Central memory CD4-positive, alpha-beta T cell (primary cell): ENCODE measurements around the gene NAA20.

Experiments
- DNase-seq: peaks from one replicate; pipeline ENCODE4 v3.0.0; 2022

The NAA20 gene

GRCh38 chr20:20020908-20021307 is 3.7 kb downstream of the NAA20 start:
- no peak for DNase-seq

DNA sequence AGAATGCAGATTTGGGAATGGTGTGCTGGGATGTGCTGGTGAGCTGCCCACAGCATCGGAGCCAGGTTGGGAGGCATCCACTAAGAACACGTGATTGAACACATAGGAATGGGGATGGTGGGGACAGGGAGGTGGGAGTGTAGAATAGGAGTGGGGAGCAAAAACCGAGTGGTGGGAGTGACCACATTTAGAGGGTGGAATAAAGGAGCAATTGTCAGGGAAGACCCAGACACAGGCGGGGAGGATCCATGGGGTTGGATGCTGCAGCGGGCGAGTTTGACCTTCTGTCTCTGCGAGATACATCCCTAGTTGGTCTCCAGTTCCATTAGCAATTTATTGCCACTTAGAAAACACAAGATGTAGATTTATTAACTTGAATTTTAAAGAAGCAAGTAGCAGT is 4.7 kb downstream of the NAA20 start:
- DNase-seq: no peak

DNA sequence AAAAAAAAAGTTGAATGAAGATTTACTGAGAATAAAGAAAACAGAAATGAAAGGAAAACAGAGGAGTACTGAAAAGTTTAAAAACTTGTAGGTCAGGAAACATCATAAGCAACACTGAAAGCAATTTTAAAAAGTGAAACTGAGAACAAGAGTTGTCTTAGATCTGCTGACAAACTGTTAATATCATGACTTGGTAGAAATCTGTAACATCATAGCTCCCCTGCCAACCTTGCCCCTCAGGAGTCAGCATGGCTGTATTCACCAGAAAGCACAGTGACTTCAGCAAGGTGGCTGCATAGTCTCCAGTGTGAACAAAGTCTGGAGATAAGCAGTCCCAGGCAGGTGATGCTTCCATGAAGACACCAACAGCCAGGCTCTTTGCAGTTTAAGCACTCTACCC is 5.3 kb downstream of the NAA20 start:
- DNase-seq: no peak

DNA sequence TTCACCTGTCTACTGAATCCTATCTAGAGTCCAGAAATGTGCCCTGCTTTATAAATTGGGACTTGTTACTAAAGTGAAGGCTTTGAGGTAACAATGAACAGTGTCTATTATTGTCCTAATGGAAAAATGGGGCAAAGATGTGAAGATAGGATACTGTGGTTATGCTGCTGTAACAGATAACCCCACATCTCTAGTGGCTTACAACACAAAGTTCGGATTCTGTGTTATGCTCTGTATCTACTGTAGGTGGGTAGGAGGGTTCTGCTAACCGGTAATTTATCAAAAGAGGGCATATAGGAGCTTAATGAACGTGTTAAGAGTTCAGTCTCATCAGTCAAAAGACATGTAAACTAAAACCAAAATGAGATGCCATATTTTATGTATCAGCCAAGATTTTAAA is 6.2 kb downstream of the NAA20 start:
- DNase-seq: no peak

GRCh38 chr20:20024942-20025341 is 7.8 kb downstream of the NAA20 start:
- no peak for DNase-seq

DNA sequence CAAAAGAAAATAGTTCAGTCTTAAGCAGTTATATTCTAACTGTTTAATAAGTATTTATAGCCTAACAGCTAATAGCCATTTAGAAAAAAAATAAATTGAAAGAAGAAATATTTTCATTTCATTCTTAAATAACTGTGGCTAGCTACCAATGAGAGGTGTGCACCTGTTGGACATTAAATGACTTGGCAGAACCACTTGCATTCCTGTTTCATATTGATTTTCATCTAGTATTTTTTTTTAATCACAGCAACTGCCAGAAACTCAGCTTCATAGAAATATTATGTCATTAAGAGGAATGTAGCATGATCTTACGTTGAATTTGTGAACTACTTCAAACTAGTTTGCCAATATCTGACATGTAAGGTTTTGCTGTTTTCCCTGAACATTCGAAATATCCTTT is 10.1 kb downstream of the NAA20 start:
- DNase-seq: no peak

GRCh38 chr20:20031790-20032189 is 14.6 kb downstream of the NAA20 start:
- no peak for DNase-seq

- no peak for DNase-seq
Measured at GRCh38 chr20:20034486-20034885, 17.3 kb downstream of the NAA20 start.

- no peak for DNase-seq
Measured at GRCh38 chr20:20036756-20037155, 19.6 kb downstream of the NAA20 start.

GRCh38 chr20:20037960-20038359 is 20.8 kb downstream of the NAA20 start:
- DNase-seq: no peak

- no peak for DNase-seq
Measured at GRCh38 chr20:20038586-20038985, 21.4 kb downstream of the NAA20 start.

DNA sequence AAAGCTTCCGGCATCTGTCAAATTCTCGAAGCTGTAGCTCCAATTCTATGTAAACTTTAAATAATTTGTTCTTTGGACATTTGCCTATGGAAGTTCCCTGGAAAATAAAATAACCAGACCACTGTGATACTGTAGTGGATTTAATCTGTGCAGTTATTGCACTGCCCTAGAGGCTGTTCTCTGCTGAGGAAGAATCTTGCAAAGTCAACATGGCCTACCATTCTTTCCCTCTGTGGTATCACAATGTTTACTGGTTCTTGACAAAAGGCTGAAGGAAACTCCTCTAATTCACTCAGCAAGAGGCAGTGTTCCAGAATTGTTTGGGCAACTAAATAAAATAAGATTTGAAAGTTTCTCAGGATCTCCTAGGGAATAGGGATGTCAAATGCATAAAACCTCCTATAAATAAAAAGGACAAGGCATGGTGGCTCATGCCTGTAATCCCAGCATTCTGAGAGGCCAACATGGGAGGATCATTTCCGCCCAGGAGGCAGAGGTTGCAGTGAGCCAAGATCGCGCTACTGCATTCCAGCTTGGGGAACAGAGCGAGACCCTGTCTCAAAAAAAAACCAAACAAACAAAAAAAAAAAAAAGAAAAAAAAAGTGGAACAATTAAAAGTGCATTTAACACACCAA is 22.7 kb downstream of the NAA20 start:
- DNase-seq: no peak

DNA sequence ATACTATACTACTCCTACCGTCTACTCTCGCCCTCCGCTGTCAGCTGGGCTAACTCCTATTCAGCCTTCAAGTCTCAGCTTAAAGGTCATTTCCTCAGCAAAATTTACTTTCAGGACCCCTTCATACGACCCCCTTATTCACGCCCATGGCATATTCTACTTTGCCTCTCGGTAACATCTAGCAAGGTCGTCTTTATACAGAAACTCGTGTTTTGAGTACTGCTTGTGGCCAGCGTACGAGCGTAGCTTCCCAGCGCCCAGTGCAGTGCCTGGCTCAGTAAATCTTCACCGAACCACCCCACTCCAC is 34.6 kb downstream of the NAA20 start:
- DNase-seq: no peak

GRCh38 chr20:20052074-20052970 is 35.2 kb downstream of the NAA20 start, which contains the start of the genes CFAP61 and CRNKL1:
CFAP61 (plus strand) TSS chr20:20052532; CDS start chr20:20056654, 4,122 bp downstream.
CRNKL1 (minus strand) TSS chr20:20052466; CDS start chr20:20052342, 124 bp downstream.
- peak; percentile 97 for DNase-seq

DNA sequence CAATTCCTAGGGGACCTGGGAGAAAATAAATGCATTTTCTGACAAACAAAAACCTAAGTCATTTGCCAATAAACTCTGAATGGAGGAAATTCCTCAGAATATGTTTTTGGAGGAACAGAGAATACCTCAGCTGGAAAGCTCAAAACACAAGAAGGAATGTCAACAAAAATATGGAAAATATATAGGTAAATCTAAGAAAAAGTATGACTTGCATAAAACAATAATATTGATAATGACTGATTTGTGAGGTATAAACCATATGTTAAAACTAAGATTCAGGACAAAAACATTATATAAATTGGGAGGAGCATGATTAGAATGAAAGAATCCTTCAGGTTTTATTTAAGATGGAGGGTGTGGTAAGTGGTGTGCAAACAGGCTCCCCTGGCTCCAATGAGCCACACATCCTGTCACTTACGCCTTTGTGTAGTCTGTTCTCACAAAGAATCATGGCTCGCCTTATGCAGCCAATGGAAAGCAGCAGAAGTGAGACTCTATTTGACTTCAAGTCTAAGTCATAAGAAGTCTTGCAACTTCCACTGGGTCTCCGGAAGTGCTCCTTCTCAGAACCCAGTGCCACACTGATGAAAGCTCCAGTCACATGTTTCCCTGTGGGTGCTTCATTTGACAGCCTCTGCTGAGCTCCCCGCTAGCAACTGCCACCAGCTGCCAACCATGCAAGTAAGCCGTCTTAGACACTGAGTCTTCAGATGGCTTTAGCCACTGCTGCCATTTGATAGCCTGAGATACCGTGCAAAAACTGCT is 43.3 kb downstream of the NAA20 start:
- DNase-seq: no peak

DNA sequence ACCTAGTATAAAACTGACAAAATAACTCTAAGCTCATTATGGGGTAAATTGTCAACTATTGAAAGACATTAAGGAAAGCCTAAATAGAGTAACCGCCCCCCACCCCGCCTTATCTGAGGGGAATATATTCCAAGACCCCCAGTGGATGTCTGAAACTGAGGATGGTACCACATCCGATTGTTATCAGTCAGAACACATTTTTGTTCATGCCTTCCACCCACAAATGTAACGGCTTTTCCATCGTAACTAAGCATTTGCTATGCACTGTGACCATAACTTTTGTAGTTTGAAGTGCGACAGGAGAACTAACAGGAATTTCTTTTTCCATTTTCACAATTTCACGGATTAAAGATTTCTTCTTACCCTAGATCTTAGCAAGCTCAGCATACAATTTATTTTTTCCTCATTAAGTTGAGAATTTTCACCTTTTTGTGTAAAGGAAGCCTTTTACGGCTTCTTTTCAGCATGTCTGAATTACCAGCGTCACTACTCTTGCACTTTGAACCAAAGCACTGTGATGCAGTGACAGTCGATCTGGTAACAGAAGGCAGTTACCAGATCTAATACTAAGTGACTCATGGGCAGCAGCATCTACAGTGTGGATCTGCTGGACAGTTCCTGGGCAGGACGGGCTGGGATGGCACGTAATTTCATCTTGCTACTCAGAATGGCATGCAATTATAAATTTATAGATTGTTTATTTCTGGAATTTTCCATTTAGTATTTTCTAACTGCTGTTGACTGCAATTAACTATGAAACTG is 47.0 kb downstream of the NAA20 start:
- no peak for DNase-seq

DNA sequence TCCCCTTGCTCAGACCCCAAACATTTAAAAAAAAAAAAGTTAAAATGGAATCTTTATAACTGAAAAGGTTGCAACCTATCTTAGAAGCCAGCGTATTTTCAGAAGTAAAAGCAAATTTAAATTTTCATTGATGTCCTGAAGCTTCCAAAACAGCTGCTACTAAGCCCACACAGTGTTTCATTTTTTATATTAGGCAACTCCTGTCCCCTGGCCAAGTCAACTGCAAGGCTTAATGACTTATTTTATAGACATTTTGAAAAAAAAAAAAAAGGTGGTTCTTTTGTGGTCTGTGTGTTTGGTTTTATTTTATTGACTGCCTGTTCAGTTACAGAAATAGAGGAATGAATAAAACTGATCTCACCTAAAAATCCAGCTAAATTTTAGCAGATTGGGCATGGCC is 48.2 kb downstream of the NAA20 start:
- no peak for DNase-seq

DNA sequence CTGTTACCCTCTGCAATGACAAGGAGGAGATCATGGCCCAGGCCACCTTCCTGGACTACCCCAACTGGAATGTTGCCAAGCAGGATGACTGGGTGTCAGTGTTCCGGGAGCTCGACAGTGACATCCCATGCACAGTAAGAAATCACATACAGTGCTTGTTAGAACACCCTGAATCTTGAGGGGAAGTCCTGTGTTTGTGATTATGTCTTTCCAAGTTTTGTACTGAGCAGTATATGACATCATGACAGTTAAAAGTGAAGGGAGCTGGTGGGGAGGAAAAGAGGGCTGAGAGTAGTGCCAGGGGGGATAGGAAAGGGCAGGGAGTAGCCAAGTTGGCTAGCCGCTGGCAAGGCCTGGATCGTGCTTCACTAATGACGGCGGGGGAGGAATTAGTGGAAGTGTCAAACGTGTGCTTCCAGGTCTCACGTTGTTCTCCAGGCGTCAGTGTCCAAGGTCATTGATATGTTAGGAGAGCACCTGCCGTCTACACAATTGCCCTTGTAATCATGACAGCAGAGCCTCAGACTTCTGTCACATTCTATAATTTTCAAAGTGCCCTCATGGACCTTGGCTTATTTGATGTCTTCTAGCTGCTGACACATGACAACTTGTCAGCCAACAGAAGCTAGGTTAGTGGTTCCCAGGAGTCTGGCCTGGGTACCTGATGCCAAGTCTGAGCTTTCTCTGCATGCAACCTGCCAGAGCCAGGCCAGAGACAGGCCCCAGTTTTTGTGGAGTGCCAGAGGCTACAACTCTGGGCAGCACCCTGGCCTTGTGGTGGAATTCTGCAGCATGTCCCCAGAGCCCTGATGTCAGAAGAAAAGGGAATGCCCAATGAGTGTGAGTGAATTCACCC is 53.9 kb downstream of the NAA20 start:
- DNase-seq: no peak

DNA sequence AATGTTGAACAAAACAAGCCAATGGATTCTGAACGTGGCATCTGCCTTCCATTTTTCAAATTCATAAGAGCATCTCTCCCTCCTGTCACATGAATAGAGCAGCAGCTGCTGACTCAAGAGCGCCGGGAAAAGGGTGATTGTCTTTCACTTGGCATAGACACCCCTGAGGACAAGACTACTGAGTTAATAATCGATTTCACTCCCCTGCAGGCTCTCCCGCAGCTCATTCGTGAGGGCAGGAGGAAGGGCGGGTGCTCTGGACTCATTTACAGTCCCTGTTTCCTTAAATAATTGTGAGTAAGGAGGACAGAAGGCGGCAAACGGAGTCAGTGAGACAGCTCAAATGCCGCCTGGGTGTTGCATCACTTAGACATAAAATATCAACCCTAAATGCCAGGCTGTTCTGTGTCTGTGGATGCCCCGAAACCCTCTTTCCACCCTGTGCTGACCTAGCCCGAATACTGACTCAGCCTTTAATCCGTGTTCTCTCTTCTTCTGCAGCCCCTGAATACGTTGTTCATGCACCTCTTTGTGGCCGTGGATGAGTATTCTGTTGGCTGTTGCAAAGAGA is 56.7 kb downstream of the NAA20 start:
- DNase-seq: no peak

DNA sequence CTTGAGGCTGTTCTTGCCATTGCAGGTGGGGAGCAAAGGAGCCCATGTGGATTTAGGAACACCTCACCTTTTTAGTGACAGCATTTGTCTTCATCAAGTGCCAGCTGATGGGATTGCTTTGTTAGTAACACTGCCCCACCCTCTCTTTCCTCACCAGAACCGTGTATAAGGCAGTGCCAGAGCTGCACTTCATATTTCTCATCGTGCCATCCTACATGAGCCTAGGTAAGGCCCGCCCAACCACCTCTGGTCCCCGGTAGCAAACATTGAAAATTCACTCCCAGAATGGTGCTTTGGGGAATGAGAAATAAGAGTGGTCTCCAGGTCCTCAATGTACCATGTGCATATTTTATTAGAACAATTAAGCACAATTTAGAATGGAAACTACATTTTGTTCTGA is 57.9 kb downstream of the NAA20 start:
- DNase-seq: no peak

- no peak for DNase-seq
Measured at GRCh38 chr20:20076297-20077065, 59.3 kb downstream of the NAA20 start.
